Colonic mucosa (tissue), 4 donors: ENCODE measurements around the gene IL32. TPM values are rescaled to one million over a fixed set of nuclear protein-coding genes. Genes with fewer than 3 reads are reported as not detected.

Source experiments
- DNase-seq: peaks from one replicate; pipeline ENCODE4 v3.0.0-alpha.2; 2020
- H3K27ac ChIP-seq: fragments of 200-600 bp; one replicate; pipeline ENCODE4 v1.8.0; 2021
- H3K27me3 ChIP-seq: fragments of 200-600 bp; one replicate; pipeline ENCODE4 v1.8.0; 2021
- H3K36me3 ChIP-seq: fragments of 200-600 bp; one replicate; pipeline ENCODE4 v1.8.0; 2021
- H3K4me1 ChIP-seq: fragments of 200-600 bp; one replicate; pipeline ENCODE4 v1.8.0; 2021; ENCODE audit warnings: mild to moderate bottlenecking
- H3K4me3 ChIP-seq: fragments of 200-600 bp; one replicate; pipeline ENCODE4 v1.8.0; 2021
- H3K9ac ChIP-seq, 2 donors: one replicate each; pipeline ENCODE4 v1.7.0; 2013; ENCODE audit warnings: control low read depth in 2 of 2, low read depth in 2 of 2, low read length in 2 of 2
- H3K9me3 ChIP-seq: fragments of 200-600 bp; one replicate; pipeline ENCODE4 v1.8.0; 2021
- CTCF ChIP-seq: fragments of 200-600 bp; IDR thresholded peaks from one replicate; pipeline ENCODE4 v1.8.0; 2022; ENCODE audit warnings: antibody characterized with exemption, mild to moderate bottlenecking
- intact Hi-C: fragments of 100-400 bp; cut with DNase I; formaldehyde crosslinking; loops from one replicate; pipeline ENCODE4 v1.14.1; 2022
- total RNA-seq, 2 donors: library from RNA; stranded (reverse); fragmentation: NEBNext Ultra II Directional in 1 of 2; extraction: Animal tissue kit (Norgen Biotek cat#: 25700) in 1 of 2; gene quantifications; one replicate each; pipeline ENCODE4 v1.2.1, GENCODE V29; 2021
- donor health status: healthy.
- donor health status: DM: no; HTN: no; CAD: no.
- donor health status: DM: no; HTN: no; CAD: no.

The IL32 gene
- total RNA-seq, 2 donors from 2014 or later, result 256 to 329 TPM

GRCh38 chr16:3026609-3027488 is 38.6 kb upstream of the IL32 start:
- no peaks in the 10 kb centered on the region for H3K36me3 ChIP-seq
- intact Hi-C loops, result no loop called here
- DNase-seq, result no peak
- no peak overlapping the region for H3K27ac ChIP-seq
- H3K9me3 ChIP-seq, result no peaks in the 10 kb centered on the region
- H3K9ac ChIP-seq, result no peak overlapping the region
- peaks cover 4% of the 10 kb centered on the region for H3K27me3 ChIP-seq
- no peak for TF ChIP-seq CTCF
- H3K4me1 ChIP-seq, result peaks cover 21% of the 10 kb centered on the region
- H3K4me3 ChIP-seq, result no peak overlapping the region

- Histone ChIP-seq H3K36me3 (no peaks in the 10 kb centered on the region), H3K27me3 (peaks cover 4% of the 10 kb centered on the region), H3K4me3 (no peak overlapping the region), H3K9ac (no peak overlapping the region), H3K9me3 (no peaks in the 10 kb centered on the region), H3K4me1 (peaks cover 15% of the 10 kb centered on the region), H3K27ac (no peak overlapping the region)
- no peak for TF ChIP-seq CTCF
- no peak for DNase-seq
- intact Hi-C loops, result no loop called here
Measured at GRCh38 chr16:3027489-3027795, 38.0 kb upstream of the IL32 start.

GRCh38 chr16:3027983-3028715 is 37.3 kb upstream of the IL32 start:
- Histone ChIP-seq H3K9me3 (no peaks in the 10 kb centered on the region), H3K9ac (no peak overlapping the region), H3K4me3 (no peak overlapping the region), H3K27ac (no peak overlapping the region), H3K36me3 (no peaks in the 10 kb centered on the region), H3K27me3 (peaks cover 4% of the 10 kb centered on the region), H3K4me1 (peaks cover 13% of the 10 kb centered on the region)
- DNase-seq, result peak; percentile 92
- peak; percentile 75 for TF ChIP-seq CTCF
- intact Hi-C loops, result loop anchor here (2.0 kb wide), 1 partner anchor 25 kb away; no protein-coding TSS in a partner anchor

DNA sequence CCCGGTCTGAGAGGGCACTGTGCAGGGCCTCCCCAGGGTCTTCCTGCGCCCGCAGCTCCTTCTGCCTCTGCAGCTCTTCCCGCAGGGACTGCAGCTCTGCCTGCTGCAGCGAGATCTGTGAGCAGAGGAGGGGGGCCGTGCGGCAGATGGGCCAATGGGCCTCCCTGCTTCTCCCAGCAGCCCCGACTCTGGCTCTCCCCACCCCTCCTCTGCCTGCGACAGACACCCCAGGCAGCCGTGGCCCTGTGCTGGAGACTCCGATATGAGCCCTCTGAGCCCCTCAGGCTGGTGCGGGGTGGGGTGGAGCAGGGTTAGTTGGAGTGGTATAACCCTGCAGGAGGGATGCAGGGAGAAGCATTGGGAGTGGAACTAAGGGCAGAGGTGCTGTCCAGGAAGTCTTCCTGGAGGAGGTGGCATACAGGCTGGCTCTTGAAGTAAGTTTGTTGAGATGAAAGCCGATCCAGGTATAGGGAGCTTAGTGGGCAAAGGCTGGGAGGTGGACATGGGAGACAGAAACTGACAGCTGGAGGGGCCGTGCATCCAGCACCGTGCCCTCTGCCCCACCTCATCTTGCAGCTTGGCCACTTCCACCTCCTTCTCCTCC is 36.6 kb upstream of the IL32 start:
- Histone ChIP-seq H3K4me1 (peaks cover 8% of the 10 kb centered on the region), H3K9ac (peak overlapping the region in 1 of 2 donors; percentile 14), H3K27me3 (peaks cover 4% of the 10 kb centered on the region), H3K9me3 (no peaks in the 10 kb centered on the region), H3K27ac (no peak overlapping the region), H3K36me3 (no peaks in the 10 kb centered on the region), H3K4me3 (no peak overlapping the region)
- intact Hi-C loops, result loop anchor here (2.0 kb wide), 1 partner anchor 26 kb away; no protein-coding TSS in a partner anchor
- no peak for DNase-seq
- TF ChIP-seq CTCF, result no peak

- intact Hi-C loops, result loop anchor here (2.0 kb wide), 1 partner anchor 27 kb away; no protein-coding TSS in a partner anchor
- H3K9me3 ChIP-seq, result no peaks in the 10 kb centered on the region
- TF ChIP-seq CTCF, result no peak
- H3K4me1 ChIP-seq, result peaks cover 8% of the 10 kb centered on the region
- no peak for DNase-seq
- peaks cover 4% of the 10 kb centered on the region for H3K27me3 ChIP-seq
- no peak overlapping the region for H3K4me3 ChIP-seq
- no peaks in the 10 kb centered on the region for H3K36me3 ChIP-seq
- no peak overlapping the region for H3K9ac ChIP-seq
- no peak overlapping the region for H3K27ac ChIP-seq
Measured at GRCh38 chr16:3029491-3030221, 35.8 kb upstream of the IL32 start.
